Retinal pigment epithelial cell (primary cell): ENCODE data around the gene ZXDC.

ENCODE experiments used
- DNase-seq: peaks from one replicate; pipeline ENCODE4 v3.0.0-alpha.2; 2010; ENCODE audit warnings: low read depth
- H3K4me3 ChIP-seq: 2 replicates; pipeline ENCODE4 v1.5.1; 2011; ENCODE audit warnings: mild to moderate bottlenecking, low read length, control low read depth, moderate library complexity
- TF ChIP-seq, protein P1 (sequence below): conservative IDR thresholded peaks from 2 replicates; pipeline ENCODE4 v1.5.1; 2011; ENCODE audit warnings: low read depth, low read length, control low read depth, inconsistent platforms

The ZXDC gene

DNA sequence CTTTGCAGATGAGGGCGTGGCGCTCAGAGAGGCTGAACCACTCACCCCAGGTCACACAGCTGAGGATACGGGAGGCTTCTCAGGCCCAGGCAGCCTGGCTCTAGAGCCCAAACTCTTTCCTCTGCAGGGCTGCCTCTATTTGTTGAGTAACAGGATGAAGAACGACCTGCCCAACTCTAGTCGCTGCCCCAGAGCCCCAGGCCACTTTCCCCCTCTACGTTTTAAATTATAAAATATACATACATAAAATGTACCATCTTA is 19.2 kb upstream of the ZXDC start:
- TF ChIP-seq, protein P1, sequence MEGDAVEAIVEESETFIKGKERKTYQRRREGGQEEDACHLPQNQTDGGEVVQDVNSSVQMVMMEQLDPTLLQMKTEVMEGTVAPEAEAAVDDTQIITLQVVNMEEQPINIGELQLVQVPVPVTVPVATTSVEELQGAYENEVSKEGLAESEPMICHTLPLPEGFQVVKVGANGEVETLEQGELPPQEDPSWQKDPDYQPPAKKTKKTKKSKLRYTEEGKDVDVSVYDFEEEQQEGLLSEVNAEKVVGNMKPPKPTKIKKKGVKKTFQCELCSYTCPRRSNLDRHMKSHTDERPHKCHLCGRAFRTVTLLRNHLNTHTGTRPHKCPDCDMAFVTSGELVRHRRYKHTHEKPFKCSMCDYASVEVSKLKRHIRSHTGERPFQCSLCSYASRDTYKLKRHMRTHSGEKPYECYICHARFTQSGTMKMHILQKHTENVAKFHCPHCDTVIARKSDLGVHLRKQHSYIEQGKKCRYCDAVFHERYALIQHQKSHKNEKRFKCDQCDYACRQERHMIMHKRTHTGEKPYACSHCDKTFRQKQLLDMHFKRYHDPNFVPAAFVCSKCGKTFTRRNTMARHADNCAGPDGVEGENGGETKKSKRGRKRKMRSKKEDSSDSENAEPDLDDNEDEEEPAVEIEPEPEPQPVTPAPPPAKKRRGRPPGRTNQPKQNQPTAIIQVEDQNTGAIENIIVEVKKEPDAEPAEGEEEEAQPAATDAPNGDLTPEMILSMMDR = no peak
- no peak for DNase-seq

DNA sequence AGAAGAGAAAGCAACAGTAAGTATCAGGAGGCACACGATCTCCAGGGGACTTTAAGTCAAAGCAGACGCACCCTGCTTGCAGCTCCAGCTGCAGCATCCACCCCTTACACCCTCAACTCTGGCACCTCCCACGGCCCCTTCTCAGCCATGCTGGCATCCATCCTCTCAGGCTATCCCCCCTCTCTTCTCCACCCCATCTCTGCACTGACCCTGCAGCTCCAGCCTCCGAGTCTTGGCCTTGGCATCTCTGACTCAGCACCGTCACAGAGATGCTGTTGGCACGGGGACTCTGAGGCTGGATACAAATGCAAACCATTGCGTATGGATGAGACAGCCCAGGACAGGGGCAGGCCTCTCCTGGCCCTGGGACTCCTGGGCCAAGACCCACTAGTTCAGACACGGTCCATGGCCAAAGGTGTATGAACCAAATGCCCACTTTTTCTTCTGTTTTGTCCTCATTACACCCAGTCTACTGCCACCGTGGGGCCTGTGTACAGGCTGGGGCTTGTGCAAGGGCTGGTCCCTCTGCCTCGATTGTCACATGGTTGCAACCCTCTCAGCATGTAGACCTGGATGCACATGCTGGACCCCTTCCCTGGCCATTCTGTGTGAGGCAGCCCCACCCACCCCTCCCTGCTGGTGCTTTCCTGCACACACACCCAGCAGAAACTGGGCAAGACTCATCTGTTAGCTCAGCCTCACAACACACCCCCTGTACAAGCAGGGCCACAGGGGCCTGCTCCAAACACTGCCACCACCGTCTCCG is 18.7 kb upstream of the ZXDC start:
- DNase-seq = no peak
- H3K4me3 ChIP-seq = no peak overlapping the region
- TF ChIP-seq, protein P1 = no peak

More for the DNA sequence above, 19.2 kb upstream of the ZXDC start:
- H3K4me3 ChIP-seq = no peak overlapping the region

DNA sequence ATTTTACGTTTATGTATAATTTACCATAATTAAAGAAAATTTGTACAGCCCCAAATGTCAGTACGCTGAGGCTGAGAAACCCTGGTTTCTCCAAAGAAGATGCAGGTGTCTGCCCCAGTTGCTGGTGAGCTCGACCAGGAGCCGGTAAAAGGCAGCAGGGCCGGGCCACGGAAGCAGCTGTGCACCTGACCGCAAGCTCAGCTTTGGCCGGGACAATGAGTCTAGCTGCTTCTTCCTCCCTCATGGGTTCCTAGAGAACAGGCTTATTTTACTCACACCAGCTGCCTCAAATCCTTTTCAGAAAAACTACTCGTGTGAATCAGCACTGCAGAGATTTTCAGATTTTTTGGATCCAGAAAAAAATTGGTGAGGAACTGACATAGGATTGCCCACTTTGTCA is 18.0 kb upstream of the ZXDC start:
- TF ChIP-seq, protein P1 = no peak
- DNase-seq = no peak

DNA sequence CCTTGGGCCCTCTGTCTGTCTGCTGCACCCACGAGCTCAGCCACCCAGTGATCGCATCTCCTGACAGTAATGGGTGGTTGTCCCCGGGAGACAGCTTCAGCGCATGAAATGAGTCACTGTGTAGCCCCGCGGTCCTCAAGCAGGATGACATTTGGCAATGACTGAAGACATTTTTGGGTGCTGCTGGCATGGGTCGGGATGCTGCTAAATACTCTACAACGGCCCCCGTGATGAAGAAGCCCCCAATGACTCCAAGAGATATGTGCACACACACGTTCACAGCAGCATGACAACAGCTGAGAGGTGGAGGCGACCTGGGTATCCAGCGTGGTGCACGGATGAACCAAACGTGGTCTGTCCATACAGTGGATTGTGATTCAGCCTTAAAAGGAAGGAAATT is 17.4 kb upstream of the ZXDC start:
- TF ChIP-seq, protein P1 = no peak
- DNase-seq = no peak
- no peak overlapping the region for H3K4me3 ChIP-seq

More for the DNA sequence above, 18.0 kb upstream of the ZXDC start:
- no peak overlapping the region for H3K4me3 ChIP-seq

DNA sequence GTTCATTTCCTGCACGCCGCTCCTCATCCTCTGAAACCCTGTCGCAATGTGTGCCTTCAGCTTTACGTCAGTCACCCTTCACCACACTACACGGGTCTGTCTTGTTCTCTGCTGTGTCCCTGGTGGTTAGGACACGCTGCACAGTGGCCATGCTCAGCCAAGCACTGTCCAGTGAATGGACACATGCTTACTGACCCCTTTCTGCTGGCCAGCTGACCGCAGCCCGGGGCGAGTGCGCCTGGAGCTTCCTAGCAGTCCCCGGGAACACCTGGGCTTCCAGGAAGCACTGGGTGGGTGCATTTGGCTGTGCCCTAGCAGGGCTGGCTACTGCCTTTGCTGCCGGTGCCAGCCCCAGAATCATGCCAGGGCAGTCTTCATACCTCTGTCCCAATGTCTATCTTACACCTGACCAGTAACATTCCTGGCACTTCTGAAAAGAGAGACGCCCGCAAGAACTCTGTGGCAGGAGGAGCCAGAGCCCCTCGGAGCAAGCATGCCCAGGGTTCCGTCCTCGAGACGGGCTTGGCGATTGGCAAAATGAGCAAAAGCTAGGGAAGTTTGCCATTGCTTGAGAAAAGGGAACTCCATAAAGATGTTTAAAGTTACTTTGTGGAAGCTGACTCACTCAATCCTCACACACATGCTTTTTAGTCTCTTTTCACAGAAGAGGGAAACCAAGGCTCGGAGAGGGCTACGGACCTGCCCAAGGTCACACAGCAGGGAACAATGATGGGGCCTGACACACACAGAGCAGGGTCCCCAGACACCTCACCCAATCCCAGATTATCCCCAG is 15.7 kb upstream of the ZXDC start:
- TF ChIP-seq, protein P1 = no peak
- H3K4me3 ChIP-seq = no peak overlapping the region

DNA sequence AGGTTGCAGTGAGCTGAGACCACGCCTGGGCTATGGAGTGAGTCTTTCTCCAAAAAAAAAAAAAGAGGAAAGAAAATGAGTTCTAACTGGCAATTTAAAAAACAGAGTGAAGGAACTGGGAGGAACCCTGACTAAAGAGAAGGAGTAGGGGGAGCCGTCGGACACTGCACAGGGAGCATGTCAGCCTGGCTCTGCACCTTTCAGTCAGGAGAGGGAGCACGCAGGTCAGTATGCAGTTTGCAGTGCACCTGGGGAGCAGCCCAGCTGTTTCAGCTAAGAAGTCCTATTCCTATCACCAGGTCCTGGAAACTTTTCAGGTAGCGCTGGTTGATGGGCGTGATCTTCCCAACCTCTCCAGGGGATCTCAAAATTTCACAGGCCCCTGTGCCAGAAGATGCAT is 14.9 kb upstream of the ZXDC start:
- no peak overlapping the region for H3K4me3 ChIP-seq
- no peak for DNase-seq
- TF ChIP-seq, protein P1 = no peak

More for the DNA sequence above, 15.7 kb upstream of the ZXDC start:
- DNase-seq = no peak

DNA sequence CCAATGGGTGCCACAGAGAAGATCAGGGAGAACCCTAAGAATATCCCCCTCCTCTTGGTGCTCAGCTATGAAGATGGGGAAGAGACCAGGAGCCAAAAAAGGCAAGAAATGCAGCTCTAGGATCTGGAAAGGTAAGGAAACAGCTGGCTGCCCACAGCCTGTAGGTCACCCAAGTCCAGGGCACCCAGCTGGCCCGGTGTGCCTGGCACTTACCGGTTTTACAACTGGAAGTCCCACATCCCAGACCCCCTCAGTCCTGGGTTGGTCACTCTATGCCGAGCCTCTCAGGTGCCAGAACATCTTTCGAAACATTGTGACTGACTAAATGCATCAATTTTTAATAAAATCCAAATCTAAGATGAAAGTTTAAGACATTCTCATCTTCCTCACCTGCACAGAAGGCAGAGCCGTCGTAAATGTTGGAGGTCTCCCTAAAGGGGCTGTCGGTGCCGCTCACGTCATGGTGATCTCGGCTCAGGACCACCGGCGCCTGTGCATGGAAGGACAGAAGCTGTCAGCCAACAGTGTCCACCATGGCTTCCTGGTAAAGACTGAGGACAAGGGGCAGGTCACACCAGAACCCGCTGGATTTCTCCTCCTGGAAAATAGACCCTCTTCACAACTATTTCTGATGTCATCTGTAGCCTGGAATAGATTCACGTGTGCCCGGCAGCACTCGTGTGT is 13.3 kb upstream of the ZXDC start:
- no peak for DNase-seq
- H3K4me3 ChIP-seq = no peak overlapping the region
- TF ChIP-seq, protein P1 = no peak
